Endodermal cell (in vitro differentiated cells): ENCODE data around the gene CAMK2D. TPM values are rescaled to one million over a fixed set of nuclear protein-coding genes. Genes with fewer than 3 reads are reported as not detected.

ENCODE experiments used
- DNase-seq: peaks from one replicate; pipeline ENCODE4 v3.0.0-alpha.2; 2017
- H3K27ac ChIP-seq: 2 replicates; pipeline ENCODE4 v1.5.1; 2013; ENCODE audit warnings: mild to moderate bottlenecking, low read depth, low read length, moderate library complexity
- H3K27me3 ChIP-seq: 2 replicates; pipeline ENCODE4 v1.6.1; 2013; ENCODE audit warnings: mild to moderate bottlenecking, low read length, moderate library complexity; ENCODE audit not compliant: insufficient read depth, control insufficient read depth, poor library complexity, severe bottlenecking
- H3K36me3 ChIP-seq: 2 replicates; pipeline ENCODE4 v1.7.0; 2013; ENCODE audit warnings: mild to moderate bottlenecking, low read length, moderate library complexity; ENCODE audit not compliant: control insufficient read depth, insufficient read depth
- H3K4me1 ChIP-seq: one replicate; pipeline ENCODE4 v1.7.0; 2013; ENCODE audit warnings: low read length; ENCODE audit not compliant: control insufficient read depth, insufficient read depth
- H3K4me3 ChIP-seq: 2 replicates; pipeline ENCODE4 v1.5.1; 2013; ENCODE audit warnings: mild to moderate bottlenecking, low read length, moderate library complexity
- H3K9ac ChIP-seq: 2 replicates; pipeline ENCODE4 v1.6.1; 2013; ENCODE audit warnings: mild to moderate bottlenecking, low read length, moderate library complexity; ENCODE audit not compliant: poor library complexity, severe bottlenecking; ENCODE audit errors: extremely low read depth
- H3K9me3 ChIP-seq: 2 replicates; pipeline ENCODE4 v1.6.1; 2013; ENCODE audit warnings: mild to moderate bottlenecking, low read length, moderate library complexity; ENCODE audit not compliant: control insufficient read depth
- H3K27ac Mint-ChIP-seq: 2 replicates; pipeline ENCODE4 v1.8.0; 2020; ENCODE audit warnings: mixed read lengths
- H3K27me3 Mint-ChIP-seq: 2 replicates; pipeline ENCODE4 v1.8.0; 2021; ENCODE audit warnings: mild to moderate bottlenecking, mixed read lengths; ENCODE audit not compliant: insufficient read depth
- H3K36me3 Mint-ChIP-seq: 2 replicates; pipeline ENCODE4 v1.8.0; 2020; ENCODE audit warnings: low read depth, mixed read lengths
- H3K4me1 Mint-ChIP-seq: 2 replicates; pipeline ENCODE4 v1.8.0; 2020; ENCODE audit warnings: mixed read lengths
- H3K4me3 Mint-ChIP-seq: 2 replicates; pipeline ENCODE4 v1.8.0; 2020; ENCODE audit warnings: mild to moderate bottlenecking, moderate library complexity, mixed read lengths
- H3K9me3 Mint-ChIP-seq: 2 replicates; pipeline ENCODE4 v1.8.0; 2020; ENCODE audit warnings: mild to moderate bottlenecking, mixed read lengths
- CTCF ChIP-seq: fragments of 200-600 bp; sonication (generic); conservative IDR thresholded peaks from 2 replicates; pipeline ENCODE4 v1.5.0; 2021; ENCODE audit warnings: antibody characterized with exemption, mild to moderate bottlenecking
- WGBS, 2 experiments: methylation state at CpG; one replicate each; pipeline versions ENCODE4 v1.1.5 to v1.1.7; 2013; ENCODE audit warnings: missing lambda C conversion rate in 2 of 2, mixed read lengths in 1 of 2; ENCODE audit not compliant: insufficient coverage in 1 of 2, insufficient read length in 1 of 2; 5-methylcytosine and 5-hydroxymethylcytosine counted together
- total RNA-seq, 2 donors: library from RNA; stranded (reverse); fragmentation: NEBNext Ultra II Directional in 1 of 2; extraction: Animal tissue kit (Norgen Biotek cat#: 25700) in 1 of 2; gene quantifications; 2 replicates in 1 of 2; 3 replicates in 1 of 2; pipeline ENCODE4 v1.2.1, GENCODE V29; 2021

The CAMK2D gene
- total RNA-seq, 2 donors from 2014 or later: 91.1 to 120 TPM

- Histone ChIP-seq H3K9me3 (no peaks in the 10 kb centered on the region), H3K27ac (no peak overlapping the region), H3K9ac (no peak overlapping the region), H3K4me3 (no peak overlapping the region), H3K36me3 (no peaks in the 10 kb centered on the region), H3K27me3 (no peaks in the 10 kb centered on the region), H3K4me1 (peaks cover 21% of the 10 kb centered on the region)
- peaks cover 27% of the 10 kb centered on the region for H3K4me1 Mint-ChIP-seq
- no peak overlapping the region for H3K4me3 Mint-ChIP-seq
- H3K9me3 Mint-ChIP-seq: no peaks in the 10 kb centered on the region
- no peaks in the 10 kb centered on the region for H3K36me3 Mint-ChIP-seq
- no peak overlapping the region for H3K27ac Mint-ChIP-seq
- WGBS, 2 experiments: 91% methylated on average over 1 of the region's 1 CpG; no CpG with 5 or more reads in 1 of the 2 experiments
- no peak for TF ChIP-seq CTCF
- DNase-seq: no peak
- H3K27me3 Mint-ChIP-seq: no peaks in the 10 kb centered on the region
Observed at GRCh38 chr4:113444386-113444785, 317.2 kb downstream of the CAMK2D start.

- no peak overlapping the region for H3K27ac Mint-ChIP-seq
- DNase-seq: no peak
- no peak overlapping the region for H3K4me3 Mint-ChIP-seq
- Histone ChIP-seq H3K9ac (no peak overlapping the region), H3K36me3 (no peaks in the 10 kb centered on the region), H3K27me3 (no peaks in the 10 kb centered on the region), H3K4me3 (no peak overlapping the region), H3K4me1 (peaks cover 21% of the 10 kb centered on the region), H3K27ac (no peak overlapping the region), H3K9me3 (no peaks in the 10 kb centered on the region)
- no peaks in the 10 kb centered on the region for H3K9me3 Mint-ChIP-seq
- no peaks in the 10 kb centered on the region for H3K36me3 Mint-ChIP-seq
- H3K27me3 Mint-ChIP-seq: no peaks in the 10 kb centered on the region
- no peak for TF ChIP-seq CTCF
- 90 to 96% methylated on average over 3 to 6 of the region's 6 CpGs for WGBS, 2 experiments
- H3K4me1 Mint-ChIP-seq: peaks cover 27% of the 10 kb centered on the region
Observed at GRCh38 chr4:113442826-113443225, 318.7 kb downstream of the CAMK2D start.

- H3K27me3 ChIP-seq: no peaks in the 10 kb centered on the region
- H3K36me3 ChIP-seq: no peaks in the 10 kb centered on the region
- 87 to 94% methylated on average over 2 to 4 of the region's 4 CpGs for WGBS, 2 experiments
- no peaks in the 10 kb centered on the region for H3K36me3 Mint-ChIP-seq
- no peak overlapping the region for H3K4me3 Mint-ChIP-seq
- no peak overlapping the region for H3K27ac ChIP-seq
- no peak overlapping the region for H3K9ac ChIP-seq
- H3K27ac Mint-ChIP-seq: no peak overlapping the region
- DNase-seq: no peak
- H3K9me3 ChIP-seq: no peaks in the 10 kb centered on the region
- no peak overlapping the region for H3K4me3 ChIP-seq
- peaks cover 20% of the 10 kb centered on the region for H3K4me1 Mint-ChIP-seq
- H3K4me1 ChIP-seq: peaks cover 8% of the 10 kb centered on the region
- TF ChIP-seq CTCF: no peak
- no peaks in the 10 kb centered on the region for H3K27me3 Mint-ChIP-seq
- H3K9me3 Mint-ChIP-seq: no peaks in the 10 kb centered on the region
Observed at GRCh38 chr4:113440371-113440770, 321.2 kb downstream of the CAMK2D start.
